ENCODE data around the gene FADS3. TPM values are rescaled to one million over a fixed set of nuclear protein-coding genes. Genes with fewer than 3 reads are reported as not detected.

Gene FADS3
- total RNA-seq, 1 donor from 2014 or later, result 255 TPM

DNA sequence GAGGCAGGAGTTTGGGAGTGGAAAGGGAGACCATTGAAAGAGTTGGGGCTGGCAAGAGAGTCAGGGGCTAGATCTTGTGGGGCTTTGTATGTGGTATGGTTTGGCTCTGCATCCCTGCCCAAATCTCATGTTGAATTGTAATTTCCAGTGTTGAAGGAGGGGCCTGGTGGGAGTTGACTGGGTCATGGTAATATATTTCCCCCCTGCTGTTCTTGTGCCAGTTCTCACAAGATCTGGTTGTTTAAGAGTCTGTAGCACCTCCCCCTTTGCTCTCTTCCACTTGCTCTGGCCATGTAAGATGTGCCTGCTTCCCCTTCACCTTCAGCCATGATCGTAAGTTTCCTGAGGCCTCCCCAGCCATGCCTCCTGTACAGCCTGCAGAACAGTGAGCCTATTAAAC is 36.2 kb upstream of the FADS3 start:
- H3K4me3 Mint-ChIP-seq (ENCODE audit: unreplicated experiment), result no peak overlapping the region
- no peaks in the 10 kb centered on the region for H3K36me3 Mint-ChIP-seq (ENCODE audit: low read depth)
- no peak for TF ChIP-seq CTCF (IDR thresholded peaks at IDR 0.05)
- H3K27me3 Mint-ChIP-seq (ENCODE audit: low read depth), result peaks cover 4% of the 10 kb centered on the region
- peaks cover 29% of the 10 kb centered on the region for H3K4me1 Mint-ChIP-seq (ENCODE audit: low read depth)
- no peak for DNase-seq (ENCODE audit: low spot score)
- peak overlapping the region; percentile 37 for H3K27ac Mint-ChIP-seq (ENCODE audit: unreplicated experiment)
- H3K9me3 Mint-ChIP-seq (ENCODE audit: low read depth), result no peaks in the 10 kb centered on the region

DNA sequence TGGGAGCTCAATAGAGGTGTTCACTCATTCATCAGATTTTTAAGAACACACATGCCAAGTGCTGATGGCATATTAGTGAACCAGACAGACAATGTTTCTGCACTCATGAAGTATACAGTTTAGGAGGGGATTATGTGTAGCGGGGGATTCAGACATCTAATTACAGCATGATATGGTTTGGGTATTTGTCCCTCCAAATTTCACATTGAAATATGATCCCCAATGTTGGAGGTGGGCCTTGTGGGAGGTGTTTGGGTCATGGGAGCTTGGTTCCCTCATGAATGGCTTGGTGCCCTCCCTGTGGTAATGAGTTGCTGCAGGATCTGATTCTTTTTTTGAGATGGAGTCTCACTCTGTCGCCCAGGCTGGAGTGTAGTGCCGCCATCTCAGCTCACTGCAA is 34.9 kb upstream of the FADS3 start:
- Mint-ChIP-seq H3K36me3 (ENCODE audit: low read depth) (no peaks in the 10 kb centered on the region), H3K4me1 (ENCODE audit: low read depth) (peaks cover 33% of the 10 kb centered on the region), H3K27ac (ENCODE audit: unreplicated experiment) (no peak overlapping the region)

DNA sequence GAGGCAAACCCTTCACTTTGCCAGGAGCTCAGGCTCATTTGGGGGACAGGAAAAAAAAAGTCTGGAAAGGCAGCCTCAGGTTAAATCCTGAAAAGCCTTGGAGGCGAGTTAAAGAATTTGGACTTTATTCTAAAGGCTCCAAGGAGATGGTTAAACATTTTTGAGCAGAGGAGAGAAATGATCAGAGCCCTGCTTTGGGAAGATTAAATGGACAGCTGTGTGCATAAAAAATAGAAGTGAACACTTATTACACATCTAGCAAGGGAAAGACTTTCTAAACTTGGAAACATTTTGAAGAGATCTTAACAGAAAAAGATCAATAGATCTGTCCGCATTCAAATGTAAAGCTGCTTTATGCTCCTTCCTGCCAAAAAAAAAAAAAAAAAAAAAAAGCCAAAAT is 34.4 kb upstream of the FADS3 start:
- Mint-ChIP-seq H3K27ac (ENCODE audit: unreplicated experiment) (no peak overlapping the region), H3K4me1 (ENCODE audit: low read depth) (peaks cover 33% of the 10 kb centered on the region), H3K36me3 (ENCODE audit: low read depth) (no peaks in the 10 kb centered on the region), H3K4me3 (ENCODE audit: unreplicated experiment) (no peak overlapping the region), H3K9me3 (ENCODE audit: low read depth) (no peaks in the 10 kb centered on the region), H3K27me3 (ENCODE audit: low read depth) (no peaks in the 10 kb centered on the region)
- no peak for DNase-seq (ENCODE audit: low spot score)
- TF ChIP-seq CTCF (IDR thresholded peaks at IDR 0.05), result no peak

More for the DNA sequence above, 34.9 kb upstream of the FADS3 start:
- DNase-seq (ENCODE audit: low spot score), result no peak
- Mint-ChIP-seq H3K9me3 (ENCODE audit: low read depth) (no peaks in the 10 kb centered on the region), H3K4me3 (ENCODE audit: unreplicated experiment) (no peak overlapping the region), H3K27me3 (ENCODE audit: low read depth) (peaks cover 1% of the 10 kb centered on the region)
- no peak for TF ChIP-seq CTCF (IDR thresholded peaks at IDR 0.05)

- no peaks in the 10 kb centered on the region for H3K27me3 Mint-ChIP-seq (ENCODE audit: low read depth)
- no peak for TF ChIP-seq CTCF (IDR thresholded peaks at IDR 0.05)
- H3K9me3 Mint-ChIP-seq (ENCODE audit: low read depth), result no peaks in the 10 kb centered on the region
- peaks cover 35% of the 10 kb centered on the region for H3K4me1 Mint-ChIP-seq (ENCODE audit: low read depth)
- DNase-seq (ENCODE audit: low spot score), result no peak
- peak overlapping the region; percentile 95 for H3K27ac Mint-ChIP-seq (ENCODE audit: unreplicated experiment)
- H3K36me3 Mint-ChIP-seq (ENCODE audit: low read depth), result no peaks in the 10 kb centered on the region
- no peak overlapping the region for H3K4me3 Mint-ChIP-seq (ENCODE audit: unreplicated experiment)
These were observed 32.7 kb upstream of the FADS3 start for GRCh38 chr11:61924064-61924455.

GRCh38 chr11:61923166-61924063 is 32.1 kb upstream of the FADS3 start:
- H3K36me3 Mint-ChIP-seq (ENCODE audit: low read depth), result no peaks in the 10 kb centered on the region
- no peaks in the 10 kb centered on the region for H3K9me3 Mint-ChIP-seq (ENCODE audit: low read depth)
- TF ChIP-seq CTCF (IDR thresholded peaks at IDR 0.05), result peak; percentile 4
- peaks cover 41% of the 10 kb centered on the region for H3K4me1 Mint-ChIP-seq (ENCODE audit: low read depth)
- DNase-seq (ENCODE audit: low spot score), result peak; percentile 91
- peak overlapping the region; percentile 21 for H3K4me3 Mint-ChIP-seq (ENCODE audit: unreplicated experiment)
- H3K27me3 Mint-ChIP-seq (ENCODE audit: low read depth), result no peaks in the 10 kb centered on the region
- H3K27ac Mint-ChIP-seq (ENCODE audit: unreplicated experiment), result peak overlapping the region; percentile 95

Measured in chondrocyte (in vitro differentiated cells).